GM19438 (cell line): ENCODE data around the gene ACACA.
"Not testable (repeated sequence)": the region's sequence is repeated elsewhere in the genome, so short reads cannot be mapped to it uniquely, and the experiment has no call there.

Experiments used
- ATAC-seq: cut with Tn5 transposase; IDR thresholded peaks from one replicate; pipeline ENCODE4 v1.9.1; 2021; ENCODE audit warnings: low read depth; ENCODE audit not compliant: unreplicated experiment

The ACACA gene

GRCh38 chr17:37084372-37084771, 322.3 kb downstream of the ACACA start:
- no peak for ATAC-seq

- ATAC-seq, result no peak
Observed at GRCh38 chr17:37083456-37083855, 323.2 kb downstream of the ACACA start.

GRCh38 chr17:37082985-37083384, 323.7 kb downstream of the ACACA start:
- no peak for ATAC-seq

- ATAC-seq, result no peak
Observed at GRCh38 chr17:37082311-37082860, 324.2 kb downstream of the ACACA start.

GRCh38 chr17:37081287-37081686, 325.3 kb downstream of the ACACA start:
- no peak for ATAC-seq

GRCh38 chr17:37079735-37080134, 326.9 kb downstream of the ACACA start:
- no peak for ATAC-seq

- no peak for ATAC-seq
Observed at GRCh38 chr17:37079065-37079708, 327.4 kb downstream of the ACACA start.

- not testable (repeated sequence) for ATAC-seq
Observed at GRCh38 chr17:37073464-37073863, 333.2 kb downstream of the ACACA start.

- no peak for ATAC-seq
Observed at GRCh38 chr17:37069087-37069486, 337.5 kb downstream of the ACACA start.

- ATAC-seq, result no peak
Observed at GRCh38 chr17:37068266-37068665, 338.4 kb downstream of the ACACA start.

- no peak for ATAC-seq
Observed at GRCh38 chr17:37067555-37068111, 339.0 kb downstream of the ACACA start.

- no peak for ATAC-seq
Observed at GRCh38 chr17:37066322-37067255, 340.0 kb downstream of the ACACA start.

GRCh38 chr17:37065486-37066321, 340.9 kb downstream of the ACACA start:
- ATAC-seq, result no peak

- ATAC-seq, result no peak
Observed at GRCh38 chr17:37064956-37065355, 341.7 kb downstream of the ACACA start.

GRCh38 chr17:37064206-37064605, 342.4 kb downstream of the ACACA start:
- ATAC-seq, result no peak

- ATAC-seq, result no peak
Observed at GRCh38 chr17:37062021-37062420, 344.6 kb downstream of the ACACA start.

GRCh38 chr17:37060928-37061327, 345.7 kb downstream of the ACACA start:
- ATAC-seq, result no peak

- ATAC-seq, result no peak
Observed at GRCh38 chr17:37060094-37060493, 346.5 kb downstream of the ACACA start.

- no peak for ATAC-seq
Observed at GRCh38 chr17:37059493-37059892, 347.1 kb downstream of the ACACA start.

- no peak for ATAC-seq
Observed at GRCh38 chr17:37056622-37057021, 350.0 kb downstream of the ACACA start.
